Mucosa of rectum (tissue), 2 donors: ENCODE measurements around the gene CERK.

Experiments
- H3K27ac ChIP-seq, 2 donors: one replicate each; pipeline ENCODE4 v1.7.0; 2013; ENCODE audit warnings: inconsistent platforms in 2 of 2, low read depth in 2 of 2, low read length in 2 of 2
- H3K27me3 ChIP-seq, 2 donors: one replicate each; pipeline ENCODE4 v1.7.0; 2013; ENCODE audit warnings: low read length in 2 of 2; ENCODE audit not compliant: control insufficient read depth in 2 of 2, insufficient read depth in 2 of 2
- H3K36me3 ChIP-seq, 2 donors: one replicate each; pipeline ENCODE4 v1.7.0; 2013; ENCODE audit warnings: low read length in 2 of 2; ENCODE audit not compliant: control insufficient read depth in 2 of 2, insufficient read depth in 2 of 2
- H3K4me1 ChIP-seq, 2 donors: one replicate each; pipeline ENCODE4 v1.7.0; 2013; ENCODE audit warnings: low read length in 2 of 2, mild to moderate bottlenecking in 1 of 2; ENCODE audit not compliant: control insufficient read depth in 2 of 2, insufficient read depth in 2 of 2
- H3K4me3 ChIP-seq, 2 donors: one replicate each; pipeline ENCODE4 v1.7.0; 2013; ENCODE audit warnings: low read length in 2 of 2
- H3K9ac ChIP-seq, 2 donors: one replicate each; pipeline ENCODE4 v1.7.0; 2013; ENCODE audit warnings: low read length in 2 of 2, low read depth in 1 of 2, mild to moderate bottlenecking in 1 of 2
- H3K9me3 ChIP-seq, 2 donors: one replicate each; pipeline ENCODE4 v1.7.0; 2013; ENCODE audit warnings: low read length in 2 of 2; ENCODE audit not compliant: control insufficient read depth in 2 of 2
- donor health status: healthy.
- donor health status: Normal muscosa, but diverticular disease.

Gene CERK

DNA sequence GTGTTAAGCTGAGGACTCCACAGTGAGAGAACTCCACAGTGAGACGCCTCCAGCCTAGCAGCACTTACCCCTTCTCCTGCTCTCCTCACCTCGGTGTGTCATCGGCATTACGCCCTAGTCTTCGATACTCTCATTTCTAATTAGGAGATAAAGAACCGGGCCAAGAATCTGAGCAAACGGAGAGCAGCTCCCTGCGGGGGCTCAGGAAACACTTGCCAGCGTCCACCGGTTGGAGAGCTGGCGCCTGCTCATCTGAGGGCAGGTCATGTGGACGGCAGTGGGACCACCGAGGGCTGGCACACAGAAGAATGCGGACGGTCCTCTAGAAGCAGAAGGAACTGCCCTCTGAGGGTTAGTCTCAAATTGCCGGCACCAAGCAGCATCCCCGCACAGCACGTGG is 13.0 kb downstream of the CERK start:
- Histone ChIP-seq H3K27ac (no peak overlapping the region), H3K4me1 (peaks cover 6 to 14% of the 10 kb centered on the region in 2 donors), H3K36me3 (peaks cover 19 to 26% of the 10 kb centered on the region in 2 donors), H3K4me3 (no peak overlapping the region), H3K9me3 (no peaks in the 10 kb centered on the region), H3K27me3 (no peaks in the 10 kb centered on the region), H3K9ac (no peak overlapping the region)

DNA sequence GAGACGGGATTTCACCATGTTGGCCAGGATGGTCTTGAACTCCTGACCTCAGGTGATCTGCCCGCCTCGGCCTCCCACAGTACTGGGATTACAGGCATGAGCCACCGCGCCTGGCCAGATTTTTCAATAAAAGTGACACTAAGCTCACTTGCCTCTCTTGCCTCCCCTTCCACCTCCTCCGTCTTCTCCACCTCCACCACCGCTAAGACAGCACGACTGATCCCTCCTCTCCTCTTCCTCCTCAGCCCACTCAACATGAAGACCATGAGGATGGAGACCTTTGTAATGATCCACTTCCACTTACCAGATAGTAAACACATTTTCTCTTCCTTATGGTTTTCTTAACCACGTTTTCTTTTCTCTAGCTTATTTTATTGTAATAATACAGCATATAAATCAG is 14.2 kb downstream of the CERK start:
- Histone ChIP-seq H3K9me3 (no peaks in the 10 kb centered on the region), H3K27ac (no peak overlapping the region), H3K4me3 (no peak overlapping the region), H3K9ac (no peak overlapping the region), H3K36me3 (peaks cover 30 to 34% of the 10 kb centered on the region in 2 donors), H3K4me1 (peaks cover 5 to 14% of the 10 kb centered on the region in 2 donors), H3K27me3 (no peaks in the 10 kb centered on the region)

DNA sequence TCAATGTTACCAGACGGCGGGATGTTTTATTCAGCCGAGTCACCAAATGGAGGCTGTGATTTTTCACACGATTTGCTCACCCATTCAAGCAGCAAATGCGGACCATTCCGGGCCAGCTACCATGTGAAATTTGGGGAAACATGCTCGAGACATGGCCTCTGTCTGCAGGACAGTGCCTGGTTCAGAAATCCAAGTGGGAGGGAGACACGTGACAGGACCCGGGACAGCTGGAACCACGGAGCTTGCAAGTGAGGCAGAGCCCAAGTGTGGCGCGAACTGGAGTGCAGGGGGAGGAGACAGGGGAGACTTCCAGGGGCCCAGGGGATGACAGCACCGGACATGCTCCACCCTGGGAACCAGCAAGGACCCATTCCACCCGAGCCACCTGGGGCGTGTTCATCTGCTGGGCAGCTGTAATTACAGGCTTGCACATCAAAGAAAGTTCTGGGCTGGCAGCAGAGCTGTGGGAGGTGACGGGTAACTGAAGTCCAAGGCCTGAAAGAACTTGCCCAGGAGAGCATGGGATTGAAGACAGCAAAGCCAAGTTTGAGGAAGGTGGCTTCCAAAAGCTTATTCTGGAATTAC is 16.5 kb downstream of the CERK start:
- no peaks in the 10 kb centered on the region for H3K9me3 ChIP-seq
- H3K36me3 ChIP-seq, result peaks cover 38 to 46% of the 10 kb centered on the region in 2 donors
- H3K9ac ChIP-seq, result no peak overlapping the region
- no peaks in the 10 kb centered on the region for H3K27me3 ChIP-seq
- no peak overlapping the region for H3K4me3 ChIP-seq
- H3K27ac ChIP-seq, result no peak overlapping the region
- peaks cover 4 to 5% of the 10 kb centered on the region in 2 donors for H3K4me1 ChIP-seq

DNA sequence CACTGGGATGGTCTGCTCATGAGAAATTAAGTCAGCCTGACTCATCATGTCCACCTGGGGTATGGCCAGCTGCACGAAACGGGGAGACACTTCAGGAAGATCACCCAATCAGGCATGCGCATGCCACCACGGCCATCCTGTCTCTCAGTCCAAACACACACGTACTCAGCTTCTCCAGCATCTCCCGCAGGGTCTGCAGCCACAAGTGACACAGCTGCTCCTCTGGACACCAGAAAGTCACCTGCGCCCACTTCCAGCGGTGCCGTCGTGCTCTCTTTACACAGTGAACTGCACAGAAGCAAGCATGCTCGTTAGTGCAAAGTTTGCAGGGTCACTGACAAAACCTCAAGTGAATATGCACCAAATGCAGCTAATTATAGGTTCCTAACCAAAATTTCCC is 18.1 kb downstream of the CERK start:
- no peak overlapping the region for H3K4me3 ChIP-seq
- H3K9me3 ChIP-seq, result no peaks in the 10 kb centered on the region
- H3K36me3 ChIP-seq, result peaks cover 27 to 35% of the 10 kb centered on the region in 2 donors
- no peak overlapping the region for H3K9ac ChIP-seq
- no peak overlapping the region for H3K27ac ChIP-seq
- H3K27me3 ChIP-seq, result no peaks in the 10 kb centered on the region
- no peaks in the 10 kb centered on the region for H3K4me1 ChIP-seq

DNA sequence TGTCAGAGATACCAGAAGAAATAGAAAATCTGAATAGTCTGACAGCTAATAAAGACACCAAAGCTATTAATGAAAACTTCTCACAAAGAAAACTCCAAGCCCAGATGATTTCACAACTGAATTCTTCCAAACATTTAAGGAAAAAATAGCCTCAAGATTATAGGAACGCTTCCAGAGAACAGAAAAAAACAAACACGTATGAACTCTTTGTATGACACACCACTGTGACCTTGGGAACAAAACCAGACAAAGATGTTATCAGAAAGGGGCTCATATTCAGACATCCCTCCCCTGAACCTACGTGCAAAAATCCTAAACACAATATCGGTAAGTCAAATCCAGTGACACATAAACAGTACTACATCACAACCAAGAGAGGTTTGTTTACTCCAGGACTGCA is 23.5 kb downstream of the CERK start:
- Histone ChIP-seq H3K4me1 (no peaks in the 10 kb centered on the region), H3K9me3 (no peaks in the 10 kb centered on the region), H3K4me3 (no peak overlapping the region), H3K27ac (no peak overlapping the region), H3K27me3 (no peaks in the 10 kb centered on the region), H3K36me3 (peaks cover 36 to 48% of the 10 kb centered on the region in 2 donors), H3K9ac (no peak overlapping the region)

DNA sequence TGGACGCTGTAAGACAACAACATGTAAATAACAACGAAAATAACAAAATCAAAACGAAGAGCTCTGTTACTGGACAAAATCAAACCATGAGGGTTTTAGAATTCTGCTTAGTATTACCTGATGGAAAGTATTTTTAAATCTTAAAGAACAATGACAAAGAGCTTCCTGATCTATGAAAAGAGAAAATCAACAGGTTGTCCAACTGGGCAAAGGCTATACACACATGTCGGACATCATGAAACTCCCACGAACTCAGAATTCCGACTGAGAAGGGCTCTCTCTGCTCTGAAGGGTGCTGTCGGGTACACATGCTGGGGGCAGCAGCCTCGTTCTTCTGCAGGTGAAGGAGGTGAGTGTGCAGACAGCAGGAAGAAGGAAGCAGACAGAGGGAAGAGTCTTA is 25.8 kb downstream of the CERK start:
- Histone ChIP-seq H3K4me1 (no peaks in the 10 kb centered on the region), H3K9ac (no peak overlapping the region), H3K36me3 (peaks cover 45 to 51% of the 10 kb centered on the region in 2 donors), H3K27ac (no peak overlapping the region), H3K4me3 (no peak overlapping the region), H3K27me3 (no peaks in the 10 kb centered on the region), H3K9me3 (no peaks in the 10 kb centered on the region)

DNA sequence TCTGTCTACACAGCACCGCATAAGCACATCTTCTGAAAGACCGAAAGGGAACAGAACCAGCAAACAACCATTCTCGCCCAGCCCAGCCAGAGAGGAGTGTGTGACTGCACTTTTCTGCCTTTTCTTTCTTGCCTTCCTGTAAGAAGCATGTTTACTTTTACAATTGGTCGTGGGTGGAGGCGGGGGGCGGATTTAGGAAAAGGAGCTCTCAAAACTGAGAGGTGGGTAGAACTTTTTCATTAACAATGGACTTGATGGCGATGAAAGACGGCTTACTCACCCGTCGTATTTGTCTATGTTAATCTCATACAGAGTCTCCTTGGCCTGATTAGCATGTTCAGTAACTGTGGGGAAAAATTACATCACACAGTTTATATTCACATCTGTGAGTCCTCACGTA is 27.2 kb downstream of the CERK start:
- Histone ChIP-seq H3K9ac (no peak overlapping the region), H3K4me3 (no peak overlapping the region), H3K27ac (no peak overlapping the region), H3K9me3 (no peaks in the 10 kb centered on the region), H3K36me3 (peaks cover 54 to 60% of the 10 kb centered on the region in 2 donors), H3K27me3 (no peaks in the 10 kb centered on the region), H3K4me1 (no peaks in the 10 kb centered on the region)

DNA sequence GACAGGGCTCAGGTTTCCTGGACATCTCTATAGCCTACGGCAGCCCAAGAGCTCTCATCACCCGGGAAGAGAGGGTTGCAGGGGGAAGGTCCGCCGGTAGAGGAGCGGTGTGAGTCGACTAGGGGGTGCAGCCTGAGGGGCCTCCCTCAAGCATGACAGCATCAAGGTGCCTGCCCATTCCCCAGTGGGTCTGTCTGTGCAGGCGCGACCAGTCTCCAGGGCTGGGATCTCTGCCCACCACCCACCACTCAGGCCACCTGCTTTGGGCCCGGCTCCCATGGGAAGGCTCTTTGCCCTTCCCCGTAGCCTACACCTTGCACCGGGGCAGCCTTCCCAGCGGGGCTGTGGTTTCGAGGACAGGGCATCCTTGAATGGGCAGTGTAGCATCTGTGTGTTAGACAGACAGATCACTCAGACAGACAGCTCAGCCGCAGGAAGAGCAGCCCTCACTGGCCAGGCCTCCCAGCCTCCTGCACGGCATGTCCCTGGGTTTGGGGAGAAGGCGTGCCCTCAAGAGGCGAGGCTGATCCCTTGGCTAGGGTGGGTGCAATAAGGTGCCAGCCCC is 29.2 kb downstream of the CERK start:
- Histone ChIP-seq H3K4me3 (no peak overlapping the region), H3K36me3 (peaks cover 60 to 69% of the 10 kb centered on the region in 2 donors), H3K4me1 (no peaks in the 10 kb centered on the region), H3K9me3 (no peaks in the 10 kb centered on the region), H3K9ac (no peak overlapping the region), H3K27me3 (no peaks in the 10 kb centered on the region), H3K27ac (no peak overlapping the region)

DNA sequence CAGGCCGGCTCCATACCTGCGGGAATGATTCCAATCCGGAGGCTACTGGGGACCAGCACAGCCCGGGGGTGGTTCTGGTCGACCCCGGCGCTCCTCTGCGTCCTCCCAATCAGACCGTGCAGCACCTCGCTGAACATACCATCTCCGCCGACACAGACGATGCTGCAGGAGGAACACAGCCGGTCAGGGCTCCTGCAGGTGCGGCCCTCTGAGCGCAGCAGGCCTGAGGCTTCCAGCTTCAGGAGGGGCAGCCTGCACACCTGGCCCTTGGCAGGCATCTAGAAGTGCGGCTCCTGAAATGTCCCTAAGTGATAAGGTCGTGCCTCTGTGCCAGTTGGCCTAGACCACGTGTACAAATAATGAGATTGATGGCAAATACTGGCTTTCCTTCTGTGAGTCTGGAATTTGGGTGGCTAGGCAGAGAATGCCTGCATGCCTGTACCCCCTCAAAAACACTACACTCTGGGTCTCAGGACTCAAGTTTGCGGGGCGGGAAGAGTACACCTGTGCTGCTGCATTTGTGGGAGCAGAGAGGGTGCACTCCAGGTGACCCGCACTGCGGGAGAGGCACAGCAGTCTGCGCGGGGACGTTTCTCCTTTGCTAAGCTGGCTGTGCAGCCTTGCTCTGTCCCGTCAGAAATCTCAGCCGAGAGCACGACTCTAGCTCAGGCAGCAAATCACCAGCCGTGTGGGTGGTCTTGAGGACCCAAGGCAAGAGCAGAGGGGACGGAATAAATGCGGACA is 30.1 kb downstream of the CERK start:
- no peak overlapping the region for H3K9ac ChIP-seq

DNA sequence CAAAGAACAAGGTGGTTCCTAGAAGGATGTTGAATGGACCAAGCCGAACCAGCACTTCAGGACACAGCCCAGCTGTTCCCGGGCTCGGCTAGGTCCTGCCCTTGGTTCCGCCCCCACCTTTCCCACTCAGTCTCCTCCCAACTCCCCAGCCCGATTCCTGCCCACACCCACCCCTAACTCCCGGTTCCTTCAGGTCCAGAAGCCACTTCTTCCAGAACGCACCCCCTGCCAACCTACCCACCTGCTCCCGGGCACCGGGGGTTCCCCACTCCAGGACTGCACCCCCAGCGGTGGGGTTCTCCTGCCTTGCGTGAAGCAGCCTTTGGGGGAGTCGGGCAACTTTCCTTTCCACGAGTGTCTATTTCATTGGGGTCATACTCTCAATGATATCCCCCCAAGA is 30.7 kb downstream of the CERK start:
- H3K9ac ChIP-seq, result no peak overlapping the region
- H3K4me1 ChIP-seq, result no peaks in the 10 kb centered on the region
- H3K27ac ChIP-seq, result no peak overlapping the region
- H3K4me3 ChIP-seq, result no peak overlapping the region
- H3K36me3 ChIP-seq, result peaks cover 67 to 77% of the 10 kb centered on the region in 2 donors
- no peaks in the 10 kb centered on the region for H3K9me3 ChIP-seq
- H3K27me3 ChIP-seq, result no peaks in the 10 kb centered on the region

More for the DNA sequence above, 30.1 kb downstream of the CERK start:
- no peak overlapping the region for H3K4me3 ChIP-seq
- peaks cover 64 to 70% of the 10 kb centered on the region in 2 donors for H3K36me3 ChIP-seq
- H3K4me1 ChIP-seq, result no peaks in the 10 kb centered on the region
- no peaks in the 10 kb centered on the region for H3K27me3 ChIP-seq
- no peaks in the 10 kb centered on the region for H3K9me3 ChIP-seq
- H3K27ac ChIP-seq, result no peak overlapping the region
